Measurements from ENCODE around the gene TTPAL. TPM values are rescaled to one million over a fixed set of nuclear protein-coding genes. Genes with fewer than 3 reads are reported as not detected.

The TTPAL gene
- total and polyA plus RNA-seq, 10 of the 15 experiments (the other 5 are each of a cell fraction or from before 2014, with no cell fraction given): 4.0 to 24.0 (median 9.3) TPM

DNA sequence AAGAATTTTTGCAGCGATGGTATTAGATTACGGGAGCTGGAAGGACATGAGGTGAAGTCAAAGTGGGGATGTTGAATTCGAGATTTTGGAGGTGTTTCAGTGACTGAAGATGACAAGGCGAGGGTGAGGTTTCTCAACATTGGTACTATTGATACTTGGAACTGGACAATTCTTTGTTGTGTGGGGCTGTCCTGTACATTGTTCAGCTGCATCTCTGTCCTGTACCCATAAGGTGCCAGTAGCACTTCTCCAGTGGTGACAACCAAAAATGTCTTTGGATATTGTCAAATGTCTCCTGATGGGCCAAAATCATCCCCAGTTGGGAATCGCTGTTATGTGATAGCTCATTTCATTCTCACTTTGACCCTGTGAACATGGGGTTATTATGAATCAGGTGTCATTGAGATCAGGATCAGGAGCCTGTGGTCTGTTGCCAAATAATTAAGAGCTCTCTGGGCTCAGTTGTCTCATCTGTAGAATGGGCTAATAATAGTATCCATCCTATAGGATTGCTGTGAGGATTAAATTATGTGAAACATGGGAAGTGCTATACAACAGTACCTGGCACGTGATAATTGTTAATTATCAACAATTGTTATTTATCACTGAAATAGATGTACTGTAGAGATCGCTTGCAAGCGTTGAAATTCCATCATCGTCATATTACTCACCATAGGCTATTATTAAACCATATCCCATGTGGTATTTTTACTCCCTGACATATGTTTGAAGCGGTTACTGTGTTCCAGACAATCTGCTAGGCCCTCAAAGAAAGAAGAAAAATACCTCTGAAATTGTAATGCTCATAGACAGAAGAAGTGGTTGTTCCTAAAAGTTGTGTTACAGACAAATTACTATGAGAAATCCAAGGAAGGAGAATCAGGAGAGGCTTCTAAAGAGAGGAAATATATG lies 48.5 kb upstream of the TTPAL start:
- Histone ChIP-seq H3K27ac (ENCODE audit: control insufficient read depth, insufficient read depth) (no peak overlapping the region), H3K4me2 (ENCODE audit: control insufficient read depth, insufficient read depth) (no peak overlapping the region), H3K79me2 (ENCODE audit: control insufficient read depth, insufficient read depth, low read length) (no peaks in the 10 kb centered on the region), H4K20me1 (ENCODE audit: control insufficient read depth, insufficient read depth) (no peaks in the 10 kb centered on the region), H3K9ac (ENCODE audit: control insufficient read depth, insufficient read depth, low read length) (no peak overlapping the region), H3K27me3 (replicated peaks in 1 of 2; ENCODE audit: control insufficient read depth in 2 of 2, insufficient read depth in 2 of 2, low read length in 1 of 2) (no peaks in the 10 kb centered on the region; a peak in 2 of 4 replicates), H3K4me3 (no peak overlapping the region), H3K36me3 (ENCODE audit: control insufficient read depth in 2 of 2, insufficient read depth in 2 of 2, low read length in 1 of 2) (no peaks in the 10 kb centered on the region), H2AFZ (ENCODE audit: control insufficient read depth, low read depth, low read length) (no peak overlapping the region), H3K9me3 (replicated peaks; ENCODE audit: control insufficient read depth, insufficient read depth, low read length) (no peaks in the 10 kb centered on the region), H3K4me1 (ENCODE audit: control insufficient read depth, insufficient read depth, low read length) (no peaks in the 10 kb centered on the region)
- RAD21 ChIA-PET (ENCODE audit: unreplicated experiment): no interaction called here
- WGBS (ENCODE audit: insufficient coverage, insufficient replicate concordance, low lambda C conversion rate, missing lambda C conversion rate): 31% methylated on average over 10 of the region's 10 CpGs
- POLR2A ChIA-PET: no interaction called here
- CTCF ChIA-PET: no interaction called here
- no TSS peak for BruUV-seq (replicated peaks)
- DNase-seq (ENCODE audit: low read depth, low spot score): no peak
- in situ Hi-C loops (cut with MboI): no loop called here
- FAIRE-seq: no peak
- no peak for TF ChIP-seq ZNF207 (IDR thresholded peaks at IDR 0.05; ENCODE audit: borderline replicate concordance)
- no peak for TF ChIP-seq RFX5 (IDR thresholded peaks at IDR 0.05; ENCODE audit: low read depth, low read length)
- TF ChIP-seq POU2F2 (IDR thresholded peaks at IDR 0.05; ENCODE audit: borderline replicate concordance, low read depth, low read length): no peak
- no peak for TF ChIP-seq CHD2 (IDR thresholded peaks at IDR 0.05; ENCODE audit: borderline replicate concordance, low read depth, low read length)
- intact Hi-C loops (cut with micrococcal nuclease; ENCODE audit: unreplicated experiment): no loop called here
- SMC1A ChIA-PET (ENCODE audit: uncharacterized antibody, unreplicated experiment): no interaction called here
- ATAC-seq: no peak

DNA sequence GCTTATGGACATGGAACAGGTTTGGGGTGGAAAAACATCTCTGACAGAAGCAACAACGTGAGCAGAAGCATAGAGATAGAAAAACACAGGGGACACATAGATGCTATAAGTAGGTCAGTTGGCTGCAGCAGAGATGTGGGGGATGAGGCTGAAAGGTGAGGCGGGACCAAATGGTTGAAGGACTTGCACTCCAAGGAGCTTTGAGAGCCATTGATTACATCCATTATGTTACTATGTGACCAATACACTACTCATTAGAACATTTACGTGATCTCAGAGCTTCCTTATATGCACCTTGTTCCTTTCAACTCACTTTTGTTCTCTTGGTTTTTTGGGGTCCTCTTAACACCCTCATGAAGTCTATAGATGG lies 47.9 kb upstream of the TTPAL start:
- Histone ChIP-seq H3K36me3 (ENCODE audit: control insufficient read depth in 2 of 2, insufficient read depth in 2 of 2, low read length in 1 of 2) (no peaks in the 10 kb centered on the region), H3K79me2 (ENCODE audit: control insufficient read depth, insufficient read depth, low read length) (no peaks in the 10 kb centered on the region), H3K4me3 (no peak overlapping the region), H3K9me3 (replicated peaks; ENCODE audit: control insufficient read depth, insufficient read depth, low read length) (no peaks in the 10 kb centered on the region), H2AFZ (ENCODE audit: control insufficient read depth, low read depth, low read length) (no peak overlapping the region), H3K27me3 (replicated peaks in 1 of 2; ENCODE audit: control insufficient read depth in 2 of 2, insufficient read depth in 2 of 2, low read length in 1 of 2) (no peaks in the 10 kb centered on the region; a peak in 2 of 4 replicates), H3K9ac (ENCODE audit: control insufficient read depth, insufficient read depth, low read length) (no peak overlapping the region), H4K20me1 (ENCODE audit: control insufficient read depth, insufficient read depth) (no peaks in the 10 kb centered on the region), H3K4me2 (ENCODE audit: control insufficient read depth, insufficient read depth) (no peak overlapping the region), H3K27ac (ENCODE audit: control insufficient read depth, insufficient read depth) (no peak overlapping the region), H3K4me1 (ENCODE audit: control insufficient read depth, insufficient read depth, low read length) (no peaks in the 10 kb centered on the region)
- POLR2A ChIA-PET: no interaction called here
- intact Hi-C loops (cut with micrococcal nuclease; ENCODE audit: unreplicated experiment): no loop called here
- CTCF ChIA-PET: no interaction called here
- 43% methylated on average over 3 of the region's 3 CpGs for WGBS (ENCODE audit: insufficient coverage, insufficient replicate concordance, low lambda C conversion rate, missing lambda C conversion rate)
- DNase-seq (ENCODE audit: low read depth, low spot score): no peak
- in situ Hi-C loops (cut with MboI): no loop called here
- RAD21 ChIA-PET (ENCODE audit: unreplicated experiment): no interaction called here
- SMC1A ChIA-PET (ENCODE audit: uncharacterized antibody, unreplicated experiment): no interaction called here
- BruUV-seq (replicated peaks): no TSS peak
- no peak for FAIRE-seq
- ATAC-seq: no peak
- TF ChIP-seq RELA (IDR thresholded peaks at IDR 0.05; ENCODE audit: borderline replicate concordance, partially characterized antibody) (no peak), GABPA (IDR thresholded peaks at IDR 0.05; ENCODE audit: low read depth) (no peak), TCF12 (IDR thresholded peaks at IDR 0.05; ENCODE audit: low read depth, low read length) (no peak)
- TF ChIP-seq, protein P1, sequence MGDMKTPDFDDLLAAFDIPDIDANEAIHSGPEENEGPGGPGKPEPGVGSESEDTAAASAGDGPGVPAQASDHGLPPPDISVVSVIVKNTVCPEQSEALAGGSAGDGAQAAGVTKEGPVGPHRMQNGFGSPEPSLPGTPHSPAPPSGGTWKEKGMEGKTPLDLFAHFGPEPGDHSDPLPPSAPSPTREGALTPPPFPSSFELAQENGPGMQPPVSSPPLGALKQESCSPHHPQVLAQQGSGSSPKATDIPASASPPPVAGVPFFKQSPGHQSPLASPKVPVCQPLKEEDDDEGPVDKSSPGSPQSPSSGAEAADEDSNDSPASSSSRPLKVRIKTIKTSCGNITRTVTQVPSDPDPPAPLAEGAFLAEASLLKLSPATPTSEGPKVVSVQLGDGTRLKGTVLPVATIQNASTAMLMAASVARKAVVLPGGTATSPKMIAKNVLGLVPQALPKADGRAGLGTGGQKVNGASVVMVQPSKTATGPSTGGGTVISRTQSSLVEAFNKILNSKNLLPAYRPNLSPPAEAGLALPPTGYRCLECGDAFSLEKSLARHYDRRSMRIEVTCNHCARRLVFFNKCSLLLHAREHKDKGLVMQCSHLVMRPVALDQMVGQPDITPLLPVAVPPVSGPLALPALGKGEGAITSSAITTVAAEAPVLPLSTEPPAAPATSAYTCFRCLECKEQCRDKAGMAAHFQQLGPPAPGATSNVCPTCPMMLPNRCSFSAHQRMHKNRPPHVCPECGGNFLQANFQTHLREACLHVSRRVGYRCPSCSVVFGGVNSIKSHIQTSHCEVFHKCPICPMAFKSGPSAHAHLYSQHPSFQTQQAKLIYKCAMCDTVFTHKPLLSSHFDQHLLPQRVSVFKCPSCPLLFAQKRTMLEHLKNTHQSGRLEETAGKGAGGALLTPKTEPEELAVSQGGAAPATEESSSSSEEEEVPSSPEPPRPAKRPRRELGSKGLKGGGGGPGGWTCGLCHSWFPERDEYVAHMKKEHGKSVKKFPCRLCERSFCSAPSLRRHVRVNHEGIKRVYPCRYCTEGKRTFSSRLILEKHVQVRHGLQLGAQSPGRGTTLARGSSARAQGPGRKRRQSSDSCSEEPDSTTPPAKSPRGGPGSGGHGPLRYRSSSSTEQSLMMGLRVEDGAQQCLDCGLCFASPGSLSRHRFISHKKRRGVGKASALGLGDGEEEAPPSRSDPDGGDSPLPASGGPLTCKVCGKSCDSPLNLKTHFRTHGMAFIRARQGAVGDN (IDR thresholded peaks at IDR 0.05): no peak
- TF ChIP-seq, protein P2, sequence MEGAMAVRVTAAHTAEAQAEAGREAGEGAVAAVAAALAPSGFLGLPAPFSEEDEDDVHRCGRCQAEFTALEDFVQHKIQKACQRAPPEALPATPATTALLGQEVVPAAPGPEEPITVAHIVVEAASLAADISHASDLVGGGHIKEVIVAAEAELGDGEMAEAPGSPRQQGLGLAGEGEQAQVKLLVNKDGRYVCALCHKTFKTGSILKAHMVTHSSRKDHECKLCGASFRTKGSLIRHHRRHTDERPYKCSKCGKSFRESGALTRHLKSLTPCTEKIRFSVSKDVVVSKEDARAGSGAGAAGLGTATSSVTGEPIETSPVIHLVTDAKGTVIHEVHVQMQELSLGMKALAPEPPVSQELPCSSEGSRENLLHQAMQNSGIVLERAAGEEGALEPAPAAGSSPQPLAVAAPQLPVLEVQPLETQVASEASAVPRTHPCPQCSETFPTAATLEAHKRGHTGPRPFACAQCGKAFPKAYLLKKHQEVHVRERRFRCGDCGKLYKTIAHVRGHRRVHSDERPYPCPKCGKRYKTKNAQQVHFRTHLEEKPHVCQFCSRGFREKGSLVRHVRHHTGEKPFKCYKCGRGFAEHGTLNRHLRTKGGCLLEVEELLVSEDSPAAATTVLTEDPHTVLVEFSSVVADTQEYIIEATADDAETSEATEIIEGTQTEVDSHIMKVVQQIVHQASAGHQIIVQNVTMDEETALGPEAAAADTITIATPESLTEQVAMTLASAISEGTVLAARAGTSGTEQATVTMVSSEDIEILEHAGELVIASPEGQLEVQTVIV (IDR thresholded peaks at IDR 0.05; ENCODE audit: borderline replicate concordance, partially characterized antibody): no peak

Data from GM12878 (cell line).